Measurements from ENCODE around the gene RHBDD3.

- no peak for TF ChIP-seq CTCF (IDR thresholded peaks at IDR 0.05 in 2 of 3, conservative IDR thresholded peaks at IDR 0.05 in 1 of 3; ENCODE audit: insufficient read depth in 2 of 3, low read depth in 1 of 3, low read length in 3 of 3)
- TF ChIP-seq ZNF263 (CRISPR knock-in tag; IDR thresholded peaks at IDR 0.05; ENCODE audit: borderline replicate concordance), result no peak
- TF ChIP-seq BRCA1 (IDR thresholded peaks at IDR 0.05), result no peak
- TF ChIP-seq BRCA1 (CRISPR knock-in tag; IDR thresholded peaks at IDR 0.05), result no peak
- no peak for TF ChIP-seq USF2 (CRISPR knock-in tag; IDR thresholded peaks at IDR 0.05)
- TF ChIP-seq YY1 (IDR thresholded peaks at IDR 0.05; ENCODE audit: borderline replicate concordance in 1 of 3, control insufficient read depth in 1 of 3, extremely low read depth in 1 of 3, insufficient read depth in 3 of 3, insufficient read length in 1 of 3, insufficient replicate concordance in 2 of 3, low read depth in 1 of 3, low read length in 2 of 3), result no peak
- TF ChIP-seq REST (IDR thresholded peaks at IDR 0.05; ENCODE audit: borderline replicate concordance), result no peak
- no peak for TF ChIP-seq REST (CRISPR knock-in tag; IDR thresholded peaks at IDR 0.05; ENCODE audit: low read depth)
- no peak for TF ChIP-seq JUN (IDR thresholded peaks at IDR 0.05; ENCODE audit: borderline replicate concordance, low read depth, low read length)
- TF ChIP-seq JUN (CRISPR knock-in tag; IDR thresholded peaks at IDR 0.05; ENCODE audit: borderline replicate concordance), result no peak
- no peak for TF ChIP-seq ZNF12 (CRISPR knock-in tag; IDR thresholded peaks at IDR 0.05)
- no peak for TF ChIP-seq CEBPZ (IDR thresholded peaks at IDR 0.05; ENCODE audit: borderline replicate concordance, low read depth, low read length)
- TF ChIP-seq POLR2AphosphoS5 (IDR thresholded peaks at IDR 0.05; ENCODE audit: control insufficient read depth, insufficient read depth, low read depth, low read length), result no peak
- TF ChIP-seq TCF15 (CRISPR knock-in tag; IDR thresholded peaks at IDR 0.05), result no peak
Measured at GRCh38 chr22:29308791-29309262, 41.0 kb upstream of the RHBDD3 start.

Measured in K562 (cell line).